Measurements from ENCODE around the gene PRKCA. TPM values are rescaled to one million over a fixed set of nuclear protein-coding genes. Genes with fewer than 3 reads are reported as not detected.

Gene PRKCA
- total and polyA plus RNA-seq, 2 of the 13 experiments (the other 11 are each of a cell fraction or from before 2014, with no cell fraction given) = 18.5 to 21.5 TPM

- TF ChIP-seq THAP7 (CRISPR knock-in tag; IDR thresholded peaks at IDR 0.05) (no peak), DMAP1 (CRISPR knock-in tag; IDR thresholded peaks at IDR 0.05) (no peak), SP1 (IDR thresholded peaks at IDR 0.05) (no peak), SP1 (CRISPR knock-in tag; IDR thresholded peaks at IDR 0.05) (no peak), ZNF207 (IDR thresholded peaks at IDR 0.05; ENCODE audit: borderline replicate concordance) (no peak), ARNT2 (CRISPR knock-in tag; IDR thresholded peaks at IDR 0.05; ENCODE audit: low read depth) (no peak), ZNF557 (CRISPR knock-in tag; IDR thresholded peaks at IDR 0.05) (no peak), ZNF816 (CRISPR knock-in tag; IDR thresholded peaks at IDR 0.05; ENCODE audit: borderline replicate concordance) (no peak), RFXAP (CRISPR knock-in tag; IDR thresholded peaks at IDR 0.05; ENCODE audit: borderline replicate concordance) (no peak), ZNF629 (CRISPR knock-in tag; conservative IDR thresholded peaks at IDR 0.05) (no peak), ZNF644 (CRISPR knock-in tag; IDR thresholded peaks at IDR 0.05; ENCODE audit: low read depth) (no peak), ZNF33B (CRISPR knock-in tag; IDR thresholded peaks at IDR 0.05) (no peak), CBFB (CRISPR knock-in tag; IDR thresholded peaks at IDR 0.05) (no peak), ZNF879 (CRISPR knock-in tag; IDR thresholded peaks at IDR 0.05) (no peak), MYPOP (CRISPR knock-in tag; IDR thresholded peaks at IDR 0.05) (no peak)
- Histone ChIP-seq H2AFZ (ENCODE audit: low read length) (no peak overlapping the region), H3K79me2 (ENCODE audit: insufficient read depth, low read length) (no peaks in the 10 kb centered on the region), H4K20me1 (ENCODE audit: insufficient read depth, low read length) (no peaks in the 10 kb centered on the region), H3K4me2 (ENCODE audit: low read depth, low read length) (no peak overlapping the region), H3K4me3 (replicated peaks in 1 of 3; ENCODE audit: insufficient read depth in 1 of 3, low read depth in 2 of 3, low read length in 3 of 3) (no peak overlapping the region), H3K27ac (ENCODE audit: extremely low read length, insufficient read depth, low read length) (no peak overlapping the region), H3K36me3 (replicated peaks in 1 of 2; ENCODE audit: control insufficient read depth in 1 of 2, insufficient read depth in 2 of 2, low read length in 2 of 2) (no peaks in the 10 kb centered on the region), H3K27me3 (ENCODE audit: control insufficient read depth in 1 of 2, insufficient read depth in 2 of 2, low read length in 2 of 2) (0 out of 5 replicates have a peak, but pooled peaks cover 0 to 16% of the 10 kb centered on the region in 2 experiments), H3K9ac (ENCODE audit: insufficient read depth, low read depth, low read length) (no peak overlapping the region), H3K9me3 (ENCODE audit: low read length) (no peaks in the 10 kb centered on the region), H3K4me1 (ENCODE audit: insufficient read depth, low read length) (no peaks in the 10 kb centered on the region)
- BruUV-seq (replicated peaks) = no TSS peak
- FAIRE-seq (no peak), ATAC-seq (no peak), DNase-seq (ENCODE audit: low spot score) (no peak)
- ChIA-PET CTCF (ENCODE audit: low intra/inter-chr PET ratio, low total read pairs) (no interaction called here), POLR2A (no interaction called here)
- in situ Hi-C loops (cut with HindIII; ENCODE audit: extremely low pct_ligation_motif_present, low pct_unique_long_range_greater_than_20kb) (no loop called here), intact Hi-C loops (cut with micrococcal nuclease; ENCODE audit: unreplicated experiment) (no loop called here)
- 10% methylated on average over 7 of the region's 8 CpGs for WGBS (ENCODE audit: low lambda C conversion rate)
Measured at GRCh38 chr17:66859353-66859752, 556.9 kb downstream of the PRKCA start.

All from HepG2 (cell line).